Measurements from ENCODE around the gene C20orf144.

DNA sequence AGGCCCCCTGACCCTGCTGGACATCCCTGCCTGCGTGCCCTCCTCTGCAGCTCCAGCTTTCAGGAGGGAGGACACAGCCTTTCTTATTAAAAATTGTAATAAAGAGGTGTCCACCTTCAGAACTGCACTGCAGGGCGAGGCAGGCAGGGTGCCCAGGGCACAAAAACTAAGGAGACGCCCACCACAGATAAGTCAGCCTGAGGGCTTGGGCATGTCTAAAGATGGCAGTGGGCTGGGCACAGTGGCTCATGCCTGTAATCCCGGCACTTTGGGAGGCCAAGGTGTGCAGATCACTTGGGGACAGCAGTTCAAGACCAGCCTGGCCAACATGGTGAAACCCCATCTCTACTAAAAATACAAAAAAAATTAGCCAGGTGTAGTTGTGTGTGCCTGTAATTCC, 7.0 kb upstream of the C20orf144 start:
- TF ChIP-seq, protein P1, sequence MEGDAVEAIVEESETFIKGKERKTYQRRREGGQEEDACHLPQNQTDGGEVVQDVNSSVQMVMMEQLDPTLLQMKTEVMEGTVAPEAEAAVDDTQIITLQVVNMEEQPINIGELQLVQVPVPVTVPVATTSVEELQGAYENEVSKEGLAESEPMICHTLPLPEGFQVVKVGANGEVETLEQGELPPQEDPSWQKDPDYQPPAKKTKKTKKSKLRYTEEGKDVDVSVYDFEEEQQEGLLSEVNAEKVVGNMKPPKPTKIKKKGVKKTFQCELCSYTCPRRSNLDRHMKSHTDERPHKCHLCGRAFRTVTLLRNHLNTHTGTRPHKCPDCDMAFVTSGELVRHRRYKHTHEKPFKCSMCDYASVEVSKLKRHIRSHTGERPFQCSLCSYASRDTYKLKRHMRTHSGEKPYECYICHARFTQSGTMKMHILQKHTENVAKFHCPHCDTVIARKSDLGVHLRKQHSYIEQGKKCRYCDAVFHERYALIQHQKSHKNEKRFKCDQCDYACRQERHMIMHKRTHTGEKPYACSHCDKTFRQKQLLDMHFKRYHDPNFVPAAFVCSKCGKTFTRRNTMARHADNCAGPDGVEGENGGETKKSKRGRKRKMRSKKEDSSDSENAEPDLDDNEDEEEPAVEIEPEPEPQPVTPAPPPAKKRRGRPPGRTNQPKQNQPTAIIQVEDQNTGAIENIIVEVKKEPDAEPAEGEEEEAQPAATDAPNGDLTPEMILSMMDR (IDR thresholded peaks at IDR 0.05; ENCODE audit: low read depth, low read length), result no peak
- TF ChIP-seq EZH2phosphoT487 (IDR thresholded peaks at IDR 0.05; ENCODE audit: low read depth), result no peak

Data from OCI-LY3 (cell line).